HG03469 (cell line): ENCODE results near the gene LMAN1L.

Source experiments
- ATAC-seq: cut with Tn5 transposase; IDR thresholded peaks from one replicate; pipeline ENCODE4 v1.9.1; 2021; ENCODE audit warnings: mild to moderate bottlenecking, moderate library complexity, moderate number of reproducible peaks; ENCODE audit not compliant: unreplicated experiment

Gene LMAN1L

GRCh38 chr15:74833376-74834107 is 20.9 kb downstream of the LMAN1L start:
- ATAC-seq = no peak

GRCh38 chr15:74835312-74835823 is 22.7 kb downstream of the LMAN1L start:
- no peak for ATAC-seq

GRCh38 chr15:74836846-74837245 is 24.2 kb downstream of the LMAN1L start:
- no peak for ATAC-seq

- no peak for ATAC-seq
Observed at GRCh38 chr15:74837482-74838136, 25.0 kb downstream of the LMAN1L start.

GRCh38 chr15:74838137-74838516 is 25.5 kb downstream of the LMAN1L start:
- ATAC-seq = no peak

GRCh38 chr15:74838746-74839525 is 26.3 kb downstream of the LMAN1L start:
- no peak for ATAC-seq

- ATAC-seq = no peak
Observed at GRCh38 chr15:74839526-74840395, 27.1 kb downstream of the LMAN1L start.

GRCh38 chr15:74840851-74841775 is 28.5 kb downstream of the LMAN1L start:
- ATAC-seq = no peak

- no peak for ATAC-seq
Observed at GRCh38 chr15:74841891-74842373, 29.3 kb downstream of the LMAN1L start.

- peak; percentile 66 for ATAC-seq
Observed at GRCh38 chr15:74842581-74843444, 30.2 kb downstream of the LMAN1L start, which contains the start of gene ULK3. TSS of gene ULK3 (minus strand) at chr15:74843156. CDS start at chr15:74843105, 51 bp downstream.

- no peak for ATAC-seq
Observed at GRCh38 chr15:74843445-74843828, 30.8 kb downstream of the LMAN1L start.

GRCh38 chr15:74843891-74844299 is 31.3 kb downstream of the LMAN1L start:
- ATAC-seq = no peak

GRCh38 chr15:74844319-74845207 is 31.9 kb downstream of the LMAN1L start:
- ATAC-seq = no peak

- no peak for ATAC-seq
Observed at GRCh38 chr15:74845208-74845568, 32.6 kb downstream of the LMAN1L start.

- no peak for ATAC-seq
Observed at GRCh38 chr15:74845581-74845980, 32.9 kb downstream of the LMAN1L start.

GRCh38 chr15:74847432-74847831 is 34.8 kb downstream of the LMAN1L start:
- no peak for ATAC-seq

GRCh38 chr15:74850393-74850792 is 37.8 kb downstream of the LMAN1L start:
- no peak for ATAC-seq
